ENCODE measurements around the gene PANX3.

The PANX3 gene

GRCh38 chr11:124648610-124649009 lies 37.4 kb downstream of the PANX3 start:
- 84 to 85% methylated on average over 6 of the region's 6 CpGs for WGBS, 2 experiments
- no peaks in the 10 kb centered on the region for H3K36me3 ChIP-seq (ENCODE audit: control insufficient read depth, insufficient read depth, low read length)

GRCh38 chr11:124656774-124657630 lies 45.8 kb downstream of the PANX3 start:
- H3K27ac ChIP-seq (ENCODE audit: insufficient read depth, low read depth, low read length, poor library complexity, severe bottlenecking) = no peak overlapping the region
- 27 to 32% methylated on average over 16 of the region's 16 CpGs for WGBS, 2 experiments
- no peak overlapping the region for H3K4me3 ChIP-seq (ENCODE audit: insufficient read depth, low read depth, low read length)

More at GRCh38 chr11:124648610-124649009, 37.4 kb downstream of the PANX3 start:
- Histone ChIP-seq H3K27ac (ENCODE audit: insufficient read depth, low read depth, low read length, poor library complexity, severe bottlenecking) (no peak overlapping the region), H3K4me3 (ENCODE audit: insufficient read depth, low read depth, low read length) (no peak overlapping the region), H3K27me3 (ENCODE audit: control insufficient read depth, insufficient read depth, low read length, poor library complexity, severe bottlenecking) (peaks cover 4% of the 10 kb centered on the region), H3K4me1 (ENCODE audit: control insufficient read depth, insufficient read depth, low read length) (no peaks in the 10 kb centered on the region), H3K9me3 (ENCODE audit: control insufficient read depth, low read length) (no peaks in the 10 kb centered on the region)

GRCh38 chr11:124657904-124658303 lies 46.7 kb downstream of the PANX3 start:
- H3K4me3 ChIP-seq (ENCODE audit: insufficient read depth, low read depth, low read length) = no peak overlapping the region
- peaks cover 10% of the 10 kb centered on the region for H3K4me1 ChIP-seq (ENCODE audit: control insufficient read depth, insufficient read depth, low read length)
- WGBS, 2 experiments = 54 to 55% methylated on average over 4 to 5 of the region's 5 CpGs

More at GRCh38 chr11:124656774-124657630, 45.8 kb downstream of the PANX3 start:
- Histone ChIP-seq H3K9me3 (ENCODE audit: control insufficient read depth, low read length) (no peaks in the 10 kb centered on the region), H3K36me3 (ENCODE audit: control insufficient read depth, insufficient read depth, low read length) (no peaks in the 10 kb centered on the region), H3K4me1 (ENCODE audit: control insufficient read depth, insufficient read depth, low read length) (peaks cover 10% of the 10 kb centered on the region), H3K27me3 (ENCODE audit: control insufficient read depth, insufficient read depth, low read length, poor library complexity, severe bottlenecking) (no peaks in the 10 kb centered on the region)

GRCh38 chr11:124658501-124658900 lies 47.3 kb downstream of the PANX3 start:
- 90 to 91% methylated on average over 3 of the region's 3 CpGs for WGBS, 2 experiments
- Histone ChIP-seq H3K9me3 (ENCODE audit: control insufficient read depth, low read length) (no peaks in the 10 kb centered on the region), H3K36me3 (ENCODE audit: control insufficient read depth, insufficient read depth, low read length) (no peaks in the 10 kb centered on the region), H3K4me1 (ENCODE audit: control insufficient read depth, insufficient read depth, low read length) (peaks cover 10% of the 10 kb centered on the region), H3K27ac (ENCODE audit: insufficient read depth, low read depth, low read length, poor library complexity, severe bottlenecking) (no peak overlapping the region), H3K27me3 (ENCODE audit: control insufficient read depth, insufficient read depth, low read length, poor library complexity, severe bottlenecking) (no peaks in the 10 kb centered on the region), H3K4me3 (ENCODE audit: insufficient read depth, low read depth, low read length) (no peak overlapping the region)

More at GRCh38 chr11:124657904-124658303, 46.7 kb downstream of the PANX3 start:
- Histone ChIP-seq H3K27me3 (ENCODE audit: control insufficient read depth, insufficient read depth, low read length, poor library complexity, severe bottlenecking) (no peaks in the 10 kb centered on the region), H3K36me3 (ENCODE audit: control insufficient read depth, insufficient read depth, low read length) (no peaks in the 10 kb centered on the region), H3K9me3 (ENCODE audit: control insufficient read depth, low read length) (no peaks in the 10 kb centered on the region), H3K27ac (ENCODE audit: insufficient read depth, low read depth, low read length, poor library complexity, severe bottlenecking) (no peak overlapping the region)

GRCh38 chr11:124658986-124659385 lies 47.8 kb downstream of the PANX3 start:
- Histone ChIP-seq H3K27me3 (ENCODE audit: control insufficient read depth, insufficient read depth, low read length, poor library complexity, severe bottlenecking) (no peaks in the 10 kb centered on the region), H3K9me3 (ENCODE audit: control insufficient read depth, low read length) (no peaks in the 10 kb centered on the region), H3K27ac (ENCODE audit: insufficient read depth, low read depth, low read length, poor library complexity, severe bottlenecking) (no peak overlapping the region), H3K36me3 (ENCODE audit: control insufficient read depth, insufficient read depth, low read length) (no peaks in the 10 kb centered on the region), H3K4me1 (ENCODE audit: control insufficient read depth, insufficient read depth, low read length) (peaks cover 10% of the 10 kb centered on the region), H3K4me3 (ENCODE audit: insufficient read depth, low read depth, low read length) (no peak overlapping the region)
- 81 to 98% methylated on average over 1 of the region's 1 CpG for WGBS, 2 experiments

- H3K9me3 ChIP-seq (ENCODE audit: control insufficient read depth, low read length) = no peaks in the 10 kb centered on the region
- H3K4me3 ChIP-seq (ENCODE audit: insufficient read depth, low read depth, low read length) = no peak overlapping the region
- no peak overlapping the region for H3K27ac ChIP-seq (ENCODE audit: insufficient read depth, low read depth, low read length, poor library complexity, severe bottlenecking)
- no peaks in the 10 kb centered on the region for H3K27me3 ChIP-seq (ENCODE audit: control insufficient read depth, insufficient read depth, low read length, poor library complexity, severe bottlenecking)
- H3K4me1 ChIP-seq (ENCODE audit: control insufficient read depth, insufficient read depth, low read length) = peaks cover 10% of the 10 kb centered on the region
- no peaks in the 10 kb centered on the region for H3K36me3 ChIP-seq (ENCODE audit: control insufficient read depth, insufficient read depth, low read length)
Measured at GRCh38 chr11:124661553-124661952, 50.3 kb downstream of the PANX3 start.

GRCh38 chr11:124662106-124662505 lies 50.9 kb downstream of the PANX3 start:
- Histone ChIP-seq H3K27me3 (ENCODE audit: control insufficient read depth, insufficient read depth, low read length, poor library complexity, severe bottlenecking) (no peaks in the 10 kb centered on the region), H3K4me1 (ENCODE audit: control insufficient read depth, insufficient read depth, low read length) (peaks cover 6% of the 10 kb centered on the region), H3K4me3 (ENCODE audit: insufficient read depth, low read depth, low read length) (no peak overlapping the region), H3K36me3 (ENCODE audit: control insufficient read depth, insufficient read depth, low read length) (no peaks in the 10 kb centered on the region), H3K9me3 (ENCODE audit: control insufficient read depth, low read length) (no peaks in the 10 kb centered on the region), H3K27ac (ENCODE audit: insufficient read depth, low read depth, low read length, poor library complexity, severe bottlenecking) (no peak overlapping the region)
- 88 to 92% methylated on average over 4 of the region's 4 CpGs for WGBS, 2 experiments

- Histone ChIP-seq H3K9me3 (ENCODE audit: control insufficient read depth, low read length) (no peaks in the 10 kb centered on the region), H3K27me3 (ENCODE audit: control insufficient read depth, insufficient read depth, low read length, poor library complexity, severe bottlenecking) (no peaks in the 10 kb centered on the region), H3K4me1 (ENCODE audit: control insufficient read depth, insufficient read depth, low read length) (no peaks in the 10 kb centered on the region), H3K27ac (ENCODE audit: insufficient read depth, low read depth, low read length, poor library complexity, severe bottlenecking) (no peak overlapping the region), H3K36me3 (ENCODE audit: control insufficient read depth, insufficient read depth, low read length) (no peaks in the 10 kb centered on the region), H3K4me3 (ENCODE audit: insufficient read depth, low read depth, low read length) (no peak overlapping the region)
- WGBS, 2 experiments = 96 to 100% methylated on average over 2 of the region's 2 CpGs
Measured at GRCh38 chr11:124663861-124664260, 52.6 kb downstream of the PANX3 start.

- 91 to 94% methylated on average over 3 of the region's 3 CpGs for WGBS, 2 experiments
- no peak overlapping the region for H3K4me3 ChIP-seq (ENCODE audit: insufficient read depth, low read depth, low read length)
Measured at GRCh38 chr11:124667601-124668000, 56.4 kb downstream of the PANX3 start.

GRCh38 chr11:124669193-124669592 lies 58.0 kb downstream of the PANX3 start:
- Histone ChIP-seq H3K36me3 (ENCODE audit: control insufficient read depth, insufficient read depth, low read length) (no peaks in the 10 kb centered on the region), H3K4me1 (ENCODE audit: control insufficient read depth, insufficient read depth, low read length) (peaks cover 5% of the 10 kb centered on the region), H3K9me3 (ENCODE audit: control insufficient read depth, low read length) (no peaks in the 10 kb centered on the region), H3K27me3 (ENCODE audit: control insufficient read depth, insufficient read depth, low read length, poor library complexity, severe bottlenecking) (peaks cover 18% of the 10 kb centered on the region), H3K4me3 (ENCODE audit: insufficient read depth, low read depth, low read length) (no peak overlapping the region), H3K27ac (ENCODE audit: insufficient read depth, low read depth, low read length, poor library complexity, severe bottlenecking) (no peak overlapping the region)
- 33 to 34% methylated on average over 8 of the region's 8 CpGs for WGBS, 2 experiments

More at GRCh38 chr11:124667601-124668000, 56.4 kb downstream of the PANX3 start:
- peaks cover 9% of the 10 kb centered on the region for H3K27me3 ChIP-seq (ENCODE audit: control insufficient read depth, insufficient read depth, low read length, poor library complexity, severe bottlenecking)
- no peaks in the 10 kb centered on the region for H3K4me1 ChIP-seq (ENCODE audit: control insufficient read depth, insufficient read depth, low read length)
- no peaks in the 10 kb centered on the region for H3K9me3 ChIP-seq (ENCODE audit: control insufficient read depth, low read length)
- no peaks in the 10 kb centered on the region for H3K36me3 ChIP-seq (ENCODE audit: control insufficient read depth, insufficient read depth, low read length)
- H3K27ac ChIP-seq (ENCODE audit: insufficient read depth, low read depth, low read length, poor library complexity, severe bottlenecking) = no peak overlapping the region

Data from ectodermal cell (in vitro differentiated cells).